ENCODE results near the gene PERP.

The PERP gene

DNA sequence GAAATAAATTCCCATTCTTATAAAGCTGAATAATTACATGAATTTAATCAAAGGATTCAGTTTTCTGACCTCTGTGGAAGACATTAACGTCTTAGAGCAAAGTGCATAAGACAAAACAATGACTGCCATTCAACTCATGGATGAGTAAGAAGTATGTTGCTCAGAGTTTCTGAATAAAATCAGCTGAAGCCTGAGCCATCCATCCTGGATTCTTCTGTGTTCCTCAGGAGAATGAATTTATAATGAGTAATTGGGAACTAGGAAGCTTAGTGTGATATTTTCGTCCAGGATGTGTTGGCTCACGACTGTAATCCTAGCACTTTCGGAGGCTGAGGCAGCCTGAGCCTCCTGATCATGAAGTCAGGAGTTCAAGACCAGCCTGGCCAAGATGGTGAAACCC, 62.8 kb downstream of the PERP start:
- DNase-seq: no peak

All from central memory CD4-positive, alpha-beta T cell (primary cell).